KMS-11 (cell line): ENCODE measurements around the gene RABEPK.
"Not testable (repeated sequence)": the region's sequence is repeated elsewhere in the genome, so short reads cannot be mapped to it uniquely, and the experiment has no call there.

Experiments
- H2AFZ ChIP-seq: fragments of 200-600 bp; sonication (generic); 2 replicates; pipeline ENCODE4 v1.6.1; 2016; ENCODE audit warnings: antibody characterized with exemption, mixed run types, low read depth
- H3K27ac ChIP-seq: fragments of 200-600 bp; sonication (generic); 2 replicates; pipeline ENCODE4 v1.6.1; 2016; ENCODE audit warnings: mild to moderate bottlenecking, mixed run types
- H3K27me3 ChIP-seq: fragments of 200-600 bp; sonication (generic); 2 replicates; pipeline ENCODE4 v1.6.1; 2017; ENCODE audit warnings: mild to moderate bottlenecking, low read depth, mixed run types, moderate library complexity; ENCODE audit not compliant: insufficient read depth
- H3K36me3 ChIP-seq: fragments of 200-600 bp; sonication (generic); 2 replicates; pipeline ENCODE4 v1.6.1; 2017; ENCODE audit warnings: mild to moderate bottlenecking, mixed run types; ENCODE audit not compliant: insufficient read depth
- H3K4me1 ChIP-seq: fragments of 200-600 bp; sonication (generic); 2 replicates; pipeline ENCODE4 v1.6.1; 2016; ENCODE audit warnings: mild to moderate bottlenecking, low read depth, mixed run types; ENCODE audit not compliant: poor library complexity, severe bottlenecking
- H3K4me2 ChIP-seq: fragments of 200-600 bp; sonication (generic); 2 replicates; pipeline ENCODE4 v1.7.0; 2016; ENCODE audit warnings: mild to moderate bottlenecking, mixed run types
- H3K4me3 ChIP-seq: fragments of 200-600 bp; sonication (generic); IDR thresholded peaks from 2 replicates; pipeline ENCODE4 v1.6.1; 2017; ENCODE audit warnings: low read depth, low read length, mixed read lengths; ENCODE audit not compliant: insufficient read depth
- H3K79me2 ChIP-seq: fragments of 200-600 bp; sonication (generic); 2 replicates; pipeline ENCODE4 v1.6.1; 2016; ENCODE audit warnings: low read depth, mixed run types; ENCODE audit not compliant: insufficient read depth
- H3K9ac ChIP-seq: fragments of 200-600 bp; sonication (generic); 2 replicates; pipeline ENCODE4 v1.6.1; 2016; ENCODE audit warnings: mild to moderate bottlenecking, mixed run types
- H4K20me1 ChIP-seq: fragments of 200-600 bp; sonication (generic); 2 replicates; pipeline ENCODE4 v1.6.1; 2016; ENCODE audit warnings: mild to moderate bottlenecking, mixed run types; ENCODE audit not compliant: insufficient read depth
- TF ChIP-seq, protein P1 (sequence below): fragments of 200-600 bp; sonication (generic); conservative IDR thresholded peaks from 2 replicates; pipeline ENCODE4 v1.6.1; 2017; ENCODE audit warnings: low read depth, mild to moderate bottlenecking, antibody characterized with exemption, low read length, moderate library complexity, mixed read lengths

Gene RABEPK

GRCh38 chr9:125235804-125236519, 35.6 kb downstream of the RABEPK start:
- peaks cover 62% of the 10 kb centered on the region for H3K79me2 ChIP-seq
- H2AFZ ChIP-seq: no peak overlapping the region
- H3K9ac ChIP-seq: no peak overlapping the region
- TF ChIP-seq, protein P1, sequence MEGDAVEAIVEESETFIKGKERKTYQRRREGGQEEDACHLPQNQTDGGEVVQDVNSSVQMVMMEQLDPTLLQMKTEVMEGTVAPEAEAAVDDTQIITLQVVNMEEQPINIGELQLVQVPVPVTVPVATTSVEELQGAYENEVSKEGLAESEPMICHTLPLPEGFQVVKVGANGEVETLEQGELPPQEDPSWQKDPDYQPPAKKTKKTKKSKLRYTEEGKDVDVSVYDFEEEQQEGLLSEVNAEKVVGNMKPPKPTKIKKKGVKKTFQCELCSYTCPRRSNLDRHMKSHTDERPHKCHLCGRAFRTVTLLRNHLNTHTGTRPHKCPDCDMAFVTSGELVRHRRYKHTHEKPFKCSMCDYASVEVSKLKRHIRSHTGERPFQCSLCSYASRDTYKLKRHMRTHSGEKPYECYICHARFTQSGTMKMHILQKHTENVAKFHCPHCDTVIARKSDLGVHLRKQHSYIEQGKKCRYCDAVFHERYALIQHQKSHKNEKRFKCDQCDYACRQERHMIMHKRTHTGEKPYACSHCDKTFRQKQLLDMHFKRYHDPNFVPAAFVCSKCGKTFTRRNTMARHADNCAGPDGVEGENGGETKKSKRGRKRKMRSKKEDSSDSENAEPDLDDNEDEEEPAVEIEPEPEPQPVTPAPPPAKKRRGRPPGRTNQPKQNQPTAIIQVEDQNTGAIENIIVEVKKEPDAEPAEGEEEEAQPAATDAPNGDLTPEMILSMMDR: no peak
- no peaks in the 10 kb centered on the region; the same call in 1 of the 2 replicates for H3K27me3 ChIP-seq
- H3K4me3 ChIP-seq: no peak overlapping the region
- peaks cover 50% of the 10 kb centered on the region for H3K36me3 ChIP-seq
- H3K4me1 ChIP-seq: peaks cover 39% of the 10 kb centered on the region
- peaks cover 46% of the 10 kb centered on the region for H4K20me1 ChIP-seq
- peak overlapping the region; percentile 90; the same call in 1 of the 2 replicates for H3K4me2 ChIP-seq
- no peak overlapping the region; the same call in 1 of the 2 replicates for H3K27ac ChIP-seq

DNA sequence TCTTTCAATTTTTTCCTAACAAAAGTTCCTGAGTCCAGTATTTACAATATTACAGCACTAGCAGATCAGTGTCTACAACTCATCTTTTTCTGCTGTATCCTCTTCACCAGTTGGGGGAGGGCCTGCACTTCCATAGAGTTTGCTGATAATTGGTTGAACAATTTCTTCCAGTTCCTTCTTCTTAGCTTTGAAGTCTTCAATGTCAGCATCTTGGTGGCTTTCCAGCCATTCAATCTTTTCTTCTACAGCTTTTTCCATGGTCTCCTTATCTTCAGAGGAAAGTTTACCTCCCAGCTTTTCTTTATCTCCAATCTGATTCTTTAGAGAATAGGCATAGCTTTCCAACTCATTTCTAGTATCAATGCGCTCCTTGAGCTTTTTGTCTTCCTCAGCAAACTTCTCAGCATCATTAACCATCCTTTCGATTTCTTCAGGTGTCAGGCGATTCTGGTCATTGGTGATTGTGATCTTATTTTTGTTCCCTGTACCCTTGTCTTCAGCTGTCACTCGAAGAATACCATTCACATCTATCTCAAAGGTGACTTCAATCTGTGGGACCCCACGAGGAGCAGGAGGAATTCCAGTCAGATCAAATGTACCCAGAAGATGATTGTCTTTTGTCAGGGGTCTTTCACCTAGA, 36.3 kb downstream of the RABEPK start:
- peaks cover 64% of the 10 kb centered on the region for H3K79me2 ChIP-seq
- H3K4me1 ChIP-seq: peaks cover 39% of the 10 kb centered on the region
- peaks cover 46% of the 10 kb centered on the region for H4K20me1 ChIP-seq
- H2AFZ ChIP-seq, H3K27ac ChIP-seq, H3K27me3 ChIP-seq, H3K4me3 ChIP-seq, H3K9ac ChIP-seq: not testable (repeated sequence)
- H3K4me2 ChIP-seq: peak overlapping the region; percentile 90; the same call in 1 of the 2 replicates
- peaks cover 50% of the 10 kb centered on the region for H3K36me3 ChIP-seq

GRCh38 chr9:125238127-125238914, 38.0 kb downstream of the RABEPK start:
- H2AFZ ChIP-seq: no peak overlapping the region
- peak overlapping the region; percentile 90 for H3K4me2 ChIP-seq
- peaks cover 50% of the 10 kb centered on the region for H3K36me3 ChIP-seq
- H3K27ac ChIP-seq: peak overlapping the region; percentile 16; the same call in 1 of the 2 replicates
- H3K4me3 ChIP-seq: no peak overlapping the region
- peaks cover 46% of the 10 kb centered on the region for H4K20me1 ChIP-seq
- peak overlapping the region; percentile 99; the same call in 1 of the 2 replicates for H3K9ac ChIP-seq
- peaks cover 64% of the 10 kb centered on the region for H3K79me2 ChIP-seq
- TF ChIP-seq, protein P1: no peak
- H3K27me3 ChIP-seq: no peaks in the 10 kb centered on the region; the same call in 1 of the 2 replicates
- peaks cover 39% of the 10 kb centered on the region for H3K4me1 ChIP-seq

DNA sequence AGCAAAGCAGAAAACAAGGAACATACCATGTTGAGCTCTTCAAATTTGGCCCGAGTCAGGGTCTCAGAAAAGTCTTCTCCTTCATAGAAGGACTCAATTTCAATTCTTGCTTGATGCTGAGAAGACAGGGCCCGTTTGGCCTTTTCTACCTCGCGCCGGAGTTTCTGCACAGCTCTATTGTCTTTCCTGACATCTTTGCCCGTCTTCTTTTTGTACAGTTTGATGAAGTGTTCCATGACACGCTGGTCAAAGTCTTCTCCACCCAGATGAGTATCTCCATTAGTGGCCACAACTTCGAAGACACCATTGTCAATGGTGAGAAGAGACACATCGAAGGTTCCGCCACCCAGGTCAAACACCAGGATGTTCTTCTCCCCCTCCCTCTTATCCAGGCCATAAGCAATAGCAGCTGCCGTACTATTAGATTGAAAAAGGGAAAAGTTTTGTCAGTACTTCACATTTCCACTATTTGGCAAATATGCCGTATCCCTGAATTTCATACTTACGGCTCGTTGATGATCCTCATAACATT, 38.6 kb downstream of the RABEPK start:
- H3K4me1 ChIP-seq: peaks cover 39% of the 10 kb centered on the region
- peaks cover 64% of the 10 kb centered on the region for H3K79me2 ChIP-seq
- no peak overlapping the region; the same call in 1 of the 2 replicates for H3K27ac ChIP-seq
- peak overlapping the region; percentile 99; the same call in 1 of the 2 replicates for H3K9ac ChIP-seq
- H4K20me1 ChIP-seq: peaks cover 46% of the 10 kb centered on the region
- H3K36me3 ChIP-seq: peaks cover 50% of the 10 kb centered on the region
- H2AFZ ChIP-seq: no peak overlapping the region
- no peaks in the 10 kb centered on the region; the same call in 1 of the 2 replicates for H3K27me3 ChIP-seq
- peak overlapping the region; percentile 90 for H3K4me2 ChIP-seq
- TF ChIP-seq, protein P1: no peak
- no peak overlapping the region for H3K4me3 ChIP-seq
